GM04504 (cell line): ENCODE measurements around the gene CNOT11.
"Not testable (repeated sequence)": the region's sequence is repeated elsewhere in the genome, so short reads cannot be mapped to it uniquely, and the experiment has no call there.

Experiments
- DNase-seq: peaks from one replicate; pipeline ENCODE4 v3.0.0-alpha.2; 2012; ENCODE audit warnings: low read depth

The CNOT11 gene

DNA sequence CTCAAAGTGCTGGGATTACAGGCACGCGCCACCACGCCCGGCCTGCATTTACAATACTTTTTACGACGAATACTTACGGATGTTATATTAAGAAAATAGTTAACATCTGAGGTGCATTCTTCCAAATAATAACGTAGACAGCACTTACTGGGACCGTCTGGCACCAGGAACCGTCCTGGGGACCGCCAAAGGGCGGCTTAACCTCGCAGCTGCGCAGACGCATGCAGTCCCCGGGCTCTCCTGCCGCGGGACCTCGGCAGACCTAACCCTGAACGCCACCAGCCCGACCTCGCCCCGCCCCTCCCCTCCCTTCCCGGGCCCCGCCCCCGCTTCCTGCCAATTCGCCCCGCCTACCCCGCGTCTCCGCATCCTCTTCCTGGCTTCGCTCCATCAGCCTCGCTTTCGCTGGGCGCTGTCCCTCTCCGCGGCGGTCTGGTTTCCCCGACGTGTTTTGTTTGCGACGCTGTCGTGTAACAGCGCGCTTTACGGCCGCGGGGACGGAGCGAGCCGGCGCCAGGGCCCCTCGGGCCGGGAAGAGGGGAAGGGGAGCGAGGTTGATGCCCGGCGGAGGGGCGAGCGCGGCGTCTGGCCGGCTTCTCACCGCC is at the start of gene CNOT11:
Gene CNOT11, plus strand, starts transcription at position 479 of the 605 bp plus-strand sequence. Its CDS starts 79 bp downstream, at position 558.
- peak; percentile 97 for DNase-seq

GRCh38 chr2:101204400-101205115 is 48.1 kb upstream of the CNOT11 start:
- no peak for DNase-seq

DNA sequence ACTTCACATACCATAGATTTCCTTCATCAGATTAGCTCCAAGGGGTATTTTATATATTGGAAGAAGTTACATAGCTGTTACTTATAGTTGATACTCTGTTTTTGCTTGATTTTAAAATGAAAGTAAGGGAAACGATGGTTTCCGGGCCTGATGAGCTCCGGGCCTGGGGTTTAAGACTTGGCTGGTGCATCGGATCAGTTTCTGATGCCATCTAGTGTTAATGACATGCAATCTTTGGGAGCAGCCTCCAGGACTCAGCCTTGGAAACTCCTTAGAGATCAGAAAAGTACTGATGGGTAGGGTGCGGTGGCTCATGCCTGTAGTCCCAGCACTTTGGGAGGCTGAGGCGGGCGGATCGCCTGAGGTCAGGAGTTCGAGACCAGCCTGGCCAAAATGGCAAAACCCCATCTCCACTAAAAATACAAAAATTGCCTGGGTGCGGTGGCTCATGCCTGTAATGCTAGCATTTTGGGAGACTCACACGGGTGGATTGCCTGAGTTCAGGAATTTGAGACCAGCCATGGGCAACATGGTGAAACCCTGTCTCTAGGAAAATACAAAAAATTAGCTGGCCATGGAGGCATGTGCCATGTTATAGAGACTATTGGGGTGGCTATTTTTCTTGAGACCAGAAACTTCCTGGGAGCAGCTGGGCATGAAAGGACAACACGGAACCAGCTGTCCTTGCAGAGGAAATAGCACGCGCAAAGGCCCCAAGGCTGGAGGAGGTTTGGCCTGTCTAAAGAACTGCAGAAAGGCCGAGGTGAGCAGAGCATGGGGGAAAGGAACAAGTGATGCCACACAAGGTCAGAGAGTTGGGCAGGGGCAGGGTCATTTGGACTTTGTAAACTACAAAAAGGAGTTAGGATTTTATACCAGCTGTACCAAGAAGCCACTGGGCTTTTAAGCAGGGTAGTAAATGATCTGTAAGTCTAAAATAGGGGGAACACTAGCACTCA is 46.9 kb upstream of the CNOT11 start:
- peak; percentile 64 for DNase-seq

- DNase-seq = no peak
Measured at GRCh38 chr2:101208830-101209229, 43.9 kb upstream of the CNOT11 start.

DNA sequence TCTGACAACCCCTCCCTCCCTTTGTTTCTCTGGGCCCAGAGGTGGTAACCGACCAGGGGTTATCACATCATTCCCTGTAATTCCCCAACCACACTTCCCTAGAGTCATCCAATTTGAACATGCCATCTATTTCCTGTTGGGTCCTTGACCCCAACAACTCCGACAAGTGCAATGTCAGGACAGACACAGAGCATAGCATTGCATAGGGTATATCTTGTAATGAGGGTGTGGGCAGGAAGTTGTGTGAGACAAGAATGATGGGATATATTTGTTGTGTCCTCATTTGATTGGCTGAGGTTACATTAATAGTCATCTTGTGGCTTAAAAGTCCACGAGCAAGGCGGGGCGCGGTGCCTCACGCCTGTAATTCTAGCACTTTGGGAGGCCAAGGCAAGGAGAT is 33.4 kb upstream of the CNOT11 start:
- DNase-seq = no peak

GRCh38 chr2:101220091-101220490 is 32.6 kb upstream of the CNOT11 start:
- DNase-seq = not testable (repeated sequence)

DNA sequence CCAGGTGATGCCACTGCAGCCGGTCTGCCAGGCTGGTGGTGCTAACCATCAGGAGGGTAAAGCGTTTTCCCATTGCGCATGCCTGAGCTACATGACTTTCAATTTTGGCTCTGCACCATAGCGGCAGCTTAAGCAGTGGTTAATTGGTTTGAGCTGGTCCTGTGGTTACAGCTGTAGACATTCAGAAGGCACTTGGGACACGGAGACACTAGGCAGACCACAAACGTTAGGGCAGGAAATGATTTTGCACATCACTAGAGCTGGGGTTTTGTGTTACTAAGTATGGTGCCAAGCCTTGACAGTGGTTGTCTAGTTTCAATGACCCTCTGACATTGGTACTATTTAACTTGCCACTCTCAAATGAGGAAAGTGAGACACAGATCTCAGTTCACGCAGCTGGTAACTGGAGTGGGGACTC is 28.9 kb upstream of the CNOT11 start:
- peak; percentile 57 for DNase-seq

GRCh38 chr2:101230541-101231001 is 22.1 kb upstream of the CNOT11 start:
- DNase-seq = no peak

- no peak for DNase-seq
Measured at GRCh38 chr2:101231240-101231639, 21.4 kb upstream of the CNOT11 start.

- no peak for DNase-seq
Measured at GRCh38 chr2:101231937-101232730, 20.6 kb upstream of the CNOT11 start.

DNA sequence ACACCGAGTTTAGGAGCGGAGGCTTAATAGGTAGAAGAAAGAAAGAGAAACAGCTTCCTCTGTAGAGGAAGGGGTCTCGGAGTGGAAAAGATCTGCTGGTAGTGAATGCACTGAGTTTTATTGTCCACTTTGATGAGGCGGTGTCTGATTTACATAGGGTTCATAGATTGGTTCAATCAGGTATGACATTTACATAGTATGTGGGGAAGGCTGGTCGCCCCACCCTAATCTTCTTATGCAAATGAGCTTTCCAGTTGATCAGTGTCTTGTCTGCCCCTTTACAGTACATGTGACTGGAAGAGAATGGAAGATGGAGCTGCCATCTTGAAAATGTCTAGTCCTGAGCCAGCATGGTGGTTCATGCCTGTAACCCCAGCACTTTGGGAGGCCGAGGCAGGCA is 19.9 kb upstream of the CNOT11 start:
- DNase-seq = no peak

DNA sequence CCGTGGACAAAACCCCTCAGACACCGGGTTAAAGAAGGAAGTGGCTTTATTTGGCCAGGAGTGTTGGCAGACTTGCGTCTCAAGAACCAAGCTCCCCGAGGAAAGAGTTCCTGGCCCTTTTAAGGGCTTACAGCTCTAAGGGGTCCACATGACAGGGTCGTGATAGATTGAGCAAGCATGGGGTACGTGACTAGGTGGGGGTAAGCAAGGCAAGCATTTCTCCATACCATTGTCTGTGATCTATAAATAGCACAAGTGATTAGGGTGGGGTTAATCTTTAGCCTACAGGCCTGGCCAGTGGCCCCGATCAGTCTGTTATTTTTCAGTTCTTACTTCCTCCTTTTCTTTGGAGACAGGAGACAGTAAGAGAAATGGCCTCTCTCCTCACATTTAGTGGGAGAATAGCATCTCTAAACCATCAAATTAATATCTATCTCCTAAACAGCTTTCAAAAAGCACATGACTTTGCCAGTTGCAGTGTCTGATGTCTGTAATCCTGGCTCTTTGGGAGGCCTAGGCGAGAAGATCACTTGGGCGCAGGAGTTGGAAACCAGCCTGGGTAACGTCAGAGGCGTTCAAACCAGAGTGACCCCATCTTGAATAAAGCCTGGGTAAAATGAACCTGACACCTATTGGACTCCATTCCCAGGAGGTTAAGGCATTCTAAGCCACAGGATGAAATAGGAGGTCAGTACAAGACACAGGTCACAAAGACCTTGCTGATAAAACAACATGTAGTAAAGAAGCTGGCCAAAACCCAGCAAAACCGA is 18.3 kb upstream of the CNOT11 start:
- DNase-seq = no peak

DNA sequence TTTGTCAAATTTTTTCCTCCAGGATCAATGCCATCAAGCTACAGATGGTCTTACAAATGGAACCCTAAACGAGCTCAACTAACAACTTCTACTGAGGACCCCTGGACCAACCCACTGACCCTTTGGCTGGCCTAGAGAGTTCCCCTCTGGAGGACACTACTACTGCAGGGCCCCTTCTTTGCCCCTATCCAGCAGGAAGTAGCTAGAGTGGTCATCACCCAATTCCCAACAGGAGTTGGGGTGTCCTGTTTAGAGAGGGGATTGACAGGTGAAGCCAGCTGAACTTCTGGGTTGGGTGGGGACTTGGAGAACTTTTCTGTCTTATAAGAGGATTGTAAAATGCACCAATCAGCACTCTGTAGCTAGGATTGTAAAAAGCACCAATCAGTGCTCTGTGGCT is 16.7 kb upstream of the CNOT11 start:
- not testable (repeated sequence) for DNase-seq

GRCh38 chr2:101237944-101238343 is 14.7 kb upstream of the CNOT11 start:
- DNase-seq = not testable (repeated sequence)

DNA sequence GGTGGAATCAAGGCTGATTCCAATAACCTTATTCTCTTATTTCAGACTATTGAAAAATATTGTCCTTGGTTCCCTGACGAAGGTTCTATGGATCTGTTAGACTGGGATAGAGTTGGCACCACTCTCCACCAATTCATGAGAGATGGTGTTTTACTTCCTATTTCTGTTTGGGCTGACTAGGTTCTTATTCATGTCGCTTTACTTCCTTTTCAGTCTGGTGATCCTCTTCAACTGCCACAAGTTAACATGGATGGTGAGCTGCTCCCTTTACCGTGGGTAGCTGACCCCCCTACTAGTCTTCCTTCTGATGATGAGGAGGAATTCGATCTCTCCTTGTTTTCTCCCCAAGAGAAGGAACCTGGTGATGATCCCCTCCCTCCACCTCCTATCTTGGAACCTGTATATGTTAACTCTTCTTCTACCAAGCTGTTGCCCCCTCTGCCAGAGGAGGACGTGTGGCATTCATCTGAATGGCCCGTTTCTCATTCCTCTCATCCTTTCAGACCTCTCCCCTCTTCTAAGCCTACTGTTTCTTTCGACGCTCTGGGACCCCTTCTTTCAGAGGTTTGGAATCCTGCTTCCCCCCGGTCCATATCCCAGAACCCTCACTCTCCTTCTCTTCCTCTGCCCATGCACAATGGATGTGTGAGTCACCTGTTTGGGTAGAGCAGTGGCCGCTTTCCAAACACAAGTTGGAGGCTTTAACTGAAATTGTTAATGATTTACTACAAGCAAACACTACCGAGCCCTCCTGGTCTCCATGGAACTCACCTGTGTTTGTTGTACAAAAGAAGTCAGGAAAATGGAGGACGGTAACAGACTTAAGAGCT is 13.5 kb upstream of the CNOT11 start:
- DNase-seq = no peak

DNA sequence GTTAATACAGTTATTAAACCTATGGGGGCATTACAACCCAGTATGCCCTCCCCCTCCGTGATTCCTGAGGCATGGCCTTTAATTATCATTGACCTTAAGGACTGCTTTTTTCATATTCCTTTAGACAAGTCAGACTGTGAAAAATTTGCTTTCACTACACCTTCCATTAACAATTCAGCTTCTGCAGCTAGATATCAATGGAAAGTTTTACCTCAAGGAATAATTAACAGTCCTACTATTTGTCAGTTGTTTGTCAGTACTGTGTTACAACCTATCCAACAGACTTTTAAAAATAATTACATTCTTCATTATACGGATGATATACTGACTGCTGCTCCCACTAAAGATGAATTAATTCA is 12.9 kb upstream of the CNOT11 start:
- not testable (repeated sequence) for DNase-seq

DNA sequence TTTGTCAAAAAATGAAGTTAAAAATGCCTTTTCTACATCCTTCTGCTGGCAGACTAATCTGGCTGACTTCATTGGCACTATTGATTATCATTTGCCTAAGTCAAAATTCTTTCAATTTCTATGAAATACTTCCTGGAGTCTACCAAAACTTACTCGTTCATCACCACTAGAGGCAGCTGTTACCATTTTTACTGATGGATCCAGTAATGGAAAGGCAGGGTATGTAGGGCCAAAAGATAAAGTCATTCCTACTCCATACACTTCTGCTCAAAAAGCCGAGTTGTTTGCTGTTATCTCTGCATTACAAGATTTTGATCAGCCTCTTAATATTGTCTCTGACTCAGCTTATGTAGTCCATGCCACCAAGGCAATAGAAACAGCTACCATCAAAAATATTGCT is 12.0 kb upstream of the CNOT11 start:
- DNase-seq = not testable (repeated sequence)

DNA sequence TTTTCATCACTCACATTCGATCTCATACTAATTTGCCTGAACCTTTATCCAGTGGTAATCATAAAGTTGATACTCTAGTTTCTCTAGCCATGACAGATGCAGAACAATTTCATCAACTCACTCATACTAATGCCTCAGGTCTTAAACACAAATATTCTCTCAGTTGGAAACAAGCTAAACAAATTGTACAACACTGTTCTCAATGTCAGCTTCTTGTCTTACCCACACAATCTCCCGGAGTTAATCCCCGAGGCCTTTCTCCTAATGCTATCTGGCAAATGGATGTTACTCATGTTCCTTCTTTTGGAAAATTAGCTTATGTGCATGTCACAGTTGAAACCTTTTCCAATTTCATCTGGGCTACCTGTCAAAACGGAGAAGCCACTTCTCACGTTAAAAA is 11.5 kb upstream of the CNOT11 start:
- DNase-seq = no peak

DNA sequence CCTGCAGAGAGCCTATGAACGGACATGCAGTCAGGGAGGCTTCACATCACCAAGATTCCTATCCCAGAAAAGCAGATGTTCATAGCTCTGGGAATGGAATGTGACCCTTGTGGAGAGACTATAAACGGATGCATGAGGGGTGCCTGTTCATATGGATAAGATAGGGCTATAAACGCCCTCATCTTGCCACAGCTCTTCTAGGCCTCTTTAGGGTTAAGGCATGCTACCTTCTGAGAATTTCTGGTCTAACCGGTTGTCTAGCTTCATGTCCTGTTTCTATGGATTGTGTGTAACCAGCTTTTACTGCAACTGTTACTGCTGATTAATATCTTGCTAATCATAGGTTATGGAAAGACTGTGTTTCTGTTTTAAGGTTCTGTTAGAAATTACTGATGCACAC is 8.3 kb upstream of the CNOT11 start:
- not testable (repeated sequence) for DNase-seq

- DNase-seq = not testable (repeated sequence)
Measured at GRCh38 chr2:101244899-101245298, 7.8 kb upstream of the CNOT11 start.
